ENCODE data around the gene PRR22. TPM values are rescaled to one million over a fixed set of nuclear protein-coding genes. Genes with fewer than 3 reads are reported as not detected.

Gene PRR22
- polyA plus RNA-seq, 1 donor = 4.6 TPM

DNA sequence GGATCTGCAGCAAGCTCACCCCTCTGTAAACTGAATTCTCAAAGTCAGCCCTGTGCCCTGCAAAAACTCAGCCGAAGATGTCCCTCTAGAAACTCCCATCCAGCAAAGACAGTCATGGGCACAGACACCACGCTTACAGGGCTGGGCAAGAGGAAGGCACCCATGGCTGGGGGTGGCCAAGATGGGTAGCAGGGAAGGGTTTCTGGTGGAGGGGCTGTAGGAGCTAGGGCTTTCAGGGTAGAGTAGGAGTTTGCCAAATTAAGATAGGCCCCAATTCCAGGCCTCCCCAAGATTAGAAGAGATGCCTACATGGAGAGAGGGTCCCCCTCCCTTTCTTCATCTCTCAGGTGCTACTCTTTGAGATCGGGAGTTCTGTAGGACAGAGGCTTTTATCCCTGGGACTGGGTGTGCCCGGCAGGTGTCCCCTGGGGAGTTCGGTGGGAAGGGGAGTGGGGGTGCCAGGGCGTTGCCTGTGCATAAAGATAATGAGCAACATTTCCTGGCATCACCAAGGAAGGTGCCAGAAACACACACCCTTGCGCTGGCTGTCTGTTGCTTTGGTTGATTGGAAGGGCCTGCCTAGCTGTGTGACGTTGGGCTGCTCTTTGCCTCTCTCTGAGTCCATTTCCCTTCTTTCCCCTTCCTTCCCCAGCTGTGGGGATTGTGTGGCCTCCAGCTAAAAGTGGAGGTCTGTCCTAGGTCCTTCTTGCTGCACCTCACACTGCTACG lies 29.7 kb upstream of the PRR22 start:
- H3K36me3 ChIP-seq (ENCODE audit: control insufficient read depth, insufficient read depth, low read length) = no peaks in the 10 kb centered on the region
- no peak overlapping the region for H3K4me3 ChIP-seq (ENCODE audit: low read length)
- H3K9me3 ChIP-seq (ENCODE audit: control insufficient read depth, low read depth, low read length) = no peaks in the 10 kb centered on the region
- no peak overlapping the region for H3K27ac ChIP-seq (ENCODE audit: low read length)
- H3K4me1 ChIP-seq (ENCODE audit: control insufficient read depth, insufficient read depth, low read length) = no peaks in the 10 kb centered on the region
- WGBS (ENCODE audit: insufficient coverage, low lambda C conversion rate) = no CpG with 5 or more reads among the region's 9 CpGs
- H3K27me3 ChIP-seq (ENCODE audit: control insufficient read depth, insufficient read depth, low read length) = no peaks in the 10 kb centered on the region
- DNase-seq = no peak

DNA sequence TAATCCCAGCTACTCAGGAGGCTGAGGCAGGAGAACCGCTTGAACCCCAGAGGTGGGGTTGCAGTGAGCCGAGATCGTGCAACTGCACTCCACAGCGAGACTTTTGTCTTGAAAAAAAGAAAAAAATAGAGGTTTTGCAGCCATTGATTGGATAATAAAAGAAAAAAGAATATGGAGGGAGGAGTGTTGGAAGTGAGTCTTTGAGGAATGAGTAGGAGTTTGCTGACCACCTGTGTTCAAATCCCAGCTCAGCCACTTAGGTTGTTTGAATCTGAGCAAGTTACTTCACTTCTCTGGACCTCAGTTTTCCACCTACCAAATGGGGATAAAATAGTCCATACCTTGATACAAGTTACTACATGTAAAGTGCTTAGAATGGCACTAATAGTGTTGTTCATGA lies 26.6 kb upstream of the PRR22 start:
- no peak for DNase-seq
- no peaks in the 10 kb centered on the region for H3K36me3 ChIP-seq (ENCODE audit: control insufficient read depth, insufficient read depth, low read length)
- H3K27ac ChIP-seq (ENCODE audit: low read length) = no peak overlapping the region
- no peak overlapping the region for H3K4me3 ChIP-seq (ENCODE audit: low read length)
- H3K9me3 ChIP-seq (ENCODE audit: control insufficient read depth, low read depth, low read length) = no peaks in the 10 kb centered on the region
- WGBS (ENCODE audit: insufficient coverage, low lambda C conversion rate) = no CpG with 5 or more reads among the region's 4 CpGs
- H3K4me1 ChIP-seq (ENCODE audit: control insufficient read depth, insufficient read depth, low read length) = no peaks in the 10 kb centered on the region
- H3K27me3 ChIP-seq (ENCODE audit: control insufficient read depth, insufficient read depth, low read length) = peaks cover 1% of the 10 kb centered on the region

- no peak for DNase-seq
- H3K4me1 ChIP-seq (ENCODE audit: control insufficient read depth, insufficient read depth, low read length) = peaks cover 2% of the 10 kb centered on the region
- H3K9me3 ChIP-seq (ENCODE audit: control insufficient read depth, low read depth, low read length) = no peaks in the 10 kb centered on the region
- 80% methylated on average over 2 of the region's 10 CpGs for WGBS (ENCODE audit: insufficient coverage, low lambda C conversion rate)
- H3K36me3 ChIP-seq (ENCODE audit: control insufficient read depth, insufficient read depth, low read length) = no peaks in the 10 kb centered on the region
- no peak overlapping the region for H3K4me3 ChIP-seq (ENCODE audit: low read length)
- H3K27ac ChIP-seq (ENCODE audit: low read length) = no peak overlapping the region
- peaks cover 12% of the 10 kb centered on the region for H3K27me3 ChIP-seq (ENCODE audit: control insufficient read depth, insufficient read depth, low read length)
These were observed 24.9 kb upstream of the PRR22 start for GRCh38 chr19:5809469-5809868.

DNA sequence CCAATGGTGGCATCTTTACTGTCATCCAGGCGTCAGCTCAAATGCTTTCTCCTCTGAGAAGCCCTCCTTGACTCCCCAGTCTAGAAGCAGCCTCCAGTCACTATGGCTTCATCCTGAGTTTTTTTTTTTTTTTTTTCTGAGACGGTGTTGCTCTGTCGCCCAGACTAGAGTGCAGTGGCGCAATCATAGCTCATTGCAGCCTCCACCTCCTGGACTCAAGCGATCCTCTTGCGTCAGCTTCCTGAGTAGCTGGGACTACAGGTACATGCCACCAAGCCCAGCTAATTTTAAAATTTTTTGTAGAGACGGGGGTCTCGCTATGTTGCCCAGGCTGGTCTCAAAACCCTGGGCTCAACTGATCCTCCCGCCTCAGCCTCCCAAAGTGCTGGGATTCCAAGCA lies 24.5 kb upstream of the PRR22 start:
- Histone ChIP-seq H3K27ac (ENCODE audit: low read length) (no peak overlapping the region), H3K9me3 (ENCODE audit: control insufficient read depth, low read depth, low read length) (no peaks in the 10 kb centered on the region), H3K4me3 (ENCODE audit: low read length) (no peak overlapping the region), H3K36me3 (ENCODE audit: control insufficient read depth, insufficient read depth, low read length) (no peaks in the 10 kb centered on the region), H3K4me1 (ENCODE audit: control insufficient read depth, insufficient read depth, low read length) (peaks cover 4% of the 10 kb centered on the region), H3K27me3 (ENCODE audit: control insufficient read depth, insufficient read depth, low read length) (peaks cover 16% of the 10 kb centered on the region)
- DNase-seq = no peak
- WGBS (ENCODE audit: insufficient coverage, low lambda C conversion rate) = no CpG with 5 or more reads among the region's 9 CpGs

DNA sequence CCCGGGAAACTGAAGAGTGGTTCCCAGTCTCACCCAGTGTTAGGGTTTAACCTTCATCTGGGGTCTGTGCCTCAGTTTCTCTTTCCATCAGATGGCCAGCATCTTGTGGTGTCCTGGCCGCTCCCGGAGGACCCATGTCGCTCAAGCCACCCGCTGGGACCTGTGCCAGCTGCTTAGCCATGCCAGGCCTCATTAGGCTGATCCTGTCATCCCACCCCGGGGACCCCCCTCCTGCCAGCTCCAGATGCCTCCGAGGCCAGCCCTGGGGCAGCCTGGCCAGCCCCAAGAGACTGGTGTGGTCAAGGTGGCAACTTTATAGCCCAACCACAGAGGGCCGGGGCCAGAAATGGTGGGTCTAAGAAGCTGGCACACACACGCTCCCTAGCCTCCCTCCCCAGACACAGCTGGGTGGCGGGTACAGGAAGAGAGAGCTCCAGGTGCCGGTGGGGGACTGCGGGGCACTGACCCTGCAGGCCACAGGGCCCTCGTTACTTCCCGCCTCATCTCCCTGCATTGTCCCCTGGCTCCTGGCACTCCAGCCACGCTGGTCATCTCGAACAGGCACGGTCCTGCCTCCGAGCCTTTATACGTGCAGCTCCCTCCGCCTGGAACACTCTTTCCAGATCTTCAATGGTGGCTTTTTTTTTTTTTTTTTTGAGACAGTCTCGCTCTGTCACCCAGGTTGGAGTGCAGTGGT lies 23.7 kb upstream of the PRR22 start:
- DNase-seq = no peak
- Histone ChIP-seq H3K36me3 (ENCODE audit: control insufficient read depth, insufficient read depth, low read length) (no peaks in the 10 kb centered on the region), H3K27me3 (ENCODE audit: control insufficient read depth, insufficient read depth, low read length) (peaks cover 21% of the 10 kb centered on the region), H3K9me3 (ENCODE audit: control insufficient read depth, low read depth, low read length) (no peaks in the 10 kb centered on the region), H3K4me1 (ENCODE audit: control insufficient read depth, insufficient read depth, low read length) (peaks cover 10% of the 10 kb centered on the region), H3K27ac (ENCODE audit: low read length) (no peak overlapping the region), H3K4me3 (ENCODE audit: low read length) (no peak overlapping the region)
- WGBS (ENCODE audit: insufficient coverage, low lambda C conversion rate) = no CpG with 5 or more reads among the region's 21 CpGs

DNA sequence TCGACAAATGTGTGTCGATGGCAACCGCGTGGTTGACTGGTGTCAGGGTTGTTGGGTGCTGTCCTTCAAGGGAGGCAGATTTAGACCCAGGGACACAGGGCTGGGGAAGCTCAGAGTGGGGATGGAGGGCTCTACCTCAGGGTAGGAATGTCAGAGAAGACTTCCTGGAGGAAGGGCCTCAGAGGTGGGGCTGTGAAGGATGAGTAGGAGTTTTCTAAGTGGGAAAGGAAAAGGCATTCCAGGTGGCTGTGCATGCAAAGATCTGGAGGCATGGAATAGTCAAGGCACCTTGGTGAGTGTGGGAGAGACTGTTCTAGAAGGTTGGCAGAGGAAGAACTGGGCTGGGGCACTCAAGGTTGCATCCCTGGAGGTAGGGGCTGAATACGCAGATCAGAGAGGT lies 22.4 kb upstream of the PRR22 start:
- H3K27ac ChIP-seq (ENCODE audit: low read length) = no peak overlapping the region
- no peak overlapping the region for H3K4me3 ChIP-seq (ENCODE audit: low read length)
- WGBS (ENCODE audit: insufficient coverage, low lambda C conversion rate) = no CpG with 5 or more reads among the region's 5 CpGs

DNA sequence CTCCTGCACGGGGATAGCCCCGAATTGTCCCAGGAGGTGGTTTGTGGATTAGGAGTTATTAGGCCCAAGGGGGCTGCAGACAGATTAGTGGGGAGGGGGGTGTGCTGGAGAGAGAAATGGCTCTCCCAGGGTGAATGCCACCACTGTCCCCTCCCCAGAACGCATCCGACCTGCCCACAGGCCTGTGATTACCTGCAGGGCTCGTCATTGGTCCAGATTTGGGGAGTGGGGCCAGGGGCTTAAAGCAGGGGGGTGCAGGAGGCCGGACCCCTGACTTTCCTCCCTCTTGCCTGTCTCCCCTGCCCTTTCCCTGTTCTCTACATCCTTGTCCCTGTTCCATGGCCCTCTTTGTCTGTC lies 21.6 kb upstream of the PRR22 start:
- no peaks in the 10 kb centered on the region for H3K36me3 ChIP-seq (ENCODE audit: control insufficient read depth, insufficient read depth, low read length)
- H3K27me3 ChIP-seq (ENCODE audit: control insufficient read depth, insufficient read depth, low read length) = peaks cover 37% of the 10 kb centered on the region
- WGBS (ENCODE audit: insufficient coverage, low lambda C conversion rate) = no CpG with 5 or more reads among the region's 6 CpGs
- no peak overlapping the region for H3K4me3 ChIP-seq (ENCODE audit: low read length)
- no peak overlapping the region for H3K27ac ChIP-seq (ENCODE audit: low read length)
- peaks cover 10% of the 10 kb centered on the region for H3K4me1 ChIP-seq (ENCODE audit: control insufficient read depth, insufficient read depth, low read length)
- no peak for DNase-seq
- no peaks in the 10 kb centered on the region for H3K9me3 ChIP-seq (ENCODE audit: control insufficient read depth, low read depth, low read length)

More for the DNA sequence above, 22.4 kb upstream of the PRR22 start:
- no peaks in the 10 kb centered on the region for H3K36me3 ChIP-seq (ENCODE audit: control insufficient read depth, insufficient read depth, low read length)
- H3K9me3 ChIP-seq (ENCODE audit: control insufficient read depth, low read depth, low read length) = no peaks in the 10 kb centered on the region
- no peak for DNase-seq
- peaks cover 35% of the 10 kb centered on the region for H3K27me3 ChIP-seq (ENCODE audit: control insufficient read depth, insufficient read depth, low read length)
- peaks cover 10% of the 10 kb centered on the region for H3K4me1 ChIP-seq (ENCODE audit: control insufficient read depth, insufficient read depth, low read length)

DNA sequence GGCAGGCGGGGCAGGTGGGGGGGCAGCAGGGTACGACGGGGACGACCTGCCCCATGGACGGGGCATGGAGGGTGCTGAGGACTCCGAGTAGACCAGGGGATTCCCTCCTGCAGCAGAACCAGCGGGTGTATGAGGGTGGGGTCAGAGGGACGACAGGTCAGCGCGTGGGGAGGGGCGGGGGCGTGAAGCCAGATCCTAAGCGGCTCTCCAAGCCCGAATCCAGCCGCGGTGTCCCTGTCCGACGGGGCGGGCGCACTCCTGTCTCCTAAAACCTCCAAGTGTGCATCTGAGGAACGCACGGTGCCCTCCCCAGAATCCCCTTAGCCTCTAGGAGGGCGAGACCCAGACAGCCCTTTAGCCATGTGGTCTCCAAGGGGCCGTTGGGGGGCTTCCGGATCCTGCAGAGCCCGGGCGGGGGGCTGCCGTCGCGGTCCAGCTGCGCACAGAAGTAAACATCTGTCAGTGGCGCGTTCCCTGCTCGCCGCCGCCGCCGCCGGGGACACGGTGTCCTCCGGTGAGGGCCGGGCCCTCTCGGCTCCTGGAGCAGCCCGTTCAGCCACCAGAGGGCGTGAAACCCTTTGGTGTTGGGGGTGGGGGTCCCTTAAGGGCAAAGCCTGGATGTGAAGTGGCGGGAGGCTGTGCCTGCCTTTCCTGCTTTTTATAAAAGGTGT lies 21.1 kb upstream of the PRR22 start:
- DNase-seq = peak in 1 of 2 donors; percentile 68
- Histone ChIP-seq H3K9me3 (ENCODE audit: control insufficient read depth, low read depth, low read length) (no peaks in the 10 kb centered on the region), H3K36me3 (ENCODE audit: control insufficient read depth, insufficient read depth, low read length) (no peaks in the 10 kb centered on the region), H3K27me3 (ENCODE audit: control insufficient read depth, insufficient read depth, low read length) (peaks cover 37% of the 10 kb centered on the region), H3K4me1 (ENCODE audit: control insufficient read depth, insufficient read depth, low read length) (peaks cover 10% of the 10 kb centered on the region), H3K4me3 (ENCODE audit: low read length) (peak overlapping the region; percentile 40), H3K27ac (ENCODE audit: low read length) (no peak overlapping the region)
- no CpG with 5 or more reads among the region's 46 CpGs for WGBS (ENCODE audit: insufficient coverage, low lambda C conversion rate)

DNA sequence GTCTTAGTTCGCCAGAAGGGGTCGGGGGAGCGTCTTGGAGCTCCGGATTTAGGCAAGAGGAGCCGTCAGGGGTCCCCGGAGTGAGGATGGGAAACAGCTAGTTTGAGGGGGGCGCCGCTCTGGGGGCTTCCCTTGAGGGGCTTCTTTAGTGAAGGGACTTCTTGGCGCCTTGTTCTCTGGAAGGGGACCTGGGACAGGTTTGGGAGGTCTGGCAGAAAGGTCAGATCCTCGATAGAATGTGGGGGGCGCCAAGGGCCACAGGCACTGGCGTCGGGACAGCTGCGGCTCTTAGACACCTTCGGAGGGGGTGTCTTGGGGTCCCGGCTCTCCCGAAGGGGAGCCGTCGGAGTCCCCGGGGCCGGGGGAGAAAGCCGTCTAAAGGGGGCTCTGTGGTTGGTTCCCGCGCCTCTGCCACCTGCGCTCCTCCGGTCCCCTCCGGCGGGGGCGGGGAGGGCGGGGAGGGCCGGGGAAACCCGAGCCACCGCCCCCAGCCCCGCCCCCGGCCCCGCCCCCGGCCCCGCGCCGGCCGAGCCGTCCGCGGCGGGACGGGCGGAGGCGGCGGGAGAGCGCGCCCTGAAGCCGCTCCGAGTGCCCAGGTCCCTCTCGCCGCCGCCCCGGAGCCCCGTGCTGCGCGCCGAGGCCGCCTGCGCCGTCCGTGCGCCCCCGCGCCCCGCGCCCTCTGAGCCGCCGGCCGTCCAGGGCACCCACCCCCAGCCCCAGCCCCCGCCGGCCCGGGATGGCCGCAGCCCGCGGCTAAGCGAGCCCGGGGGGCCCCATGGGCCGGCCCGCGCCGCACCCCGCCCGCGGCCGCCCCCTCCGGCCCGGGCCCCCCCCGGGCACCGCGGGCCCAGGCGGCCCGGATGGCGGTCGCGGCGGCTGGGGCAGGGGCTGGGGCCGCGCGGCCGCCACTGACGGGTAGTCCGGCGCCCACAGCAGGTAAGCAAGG lies 20.2 kb upstream of the PRR22 start, which contains the start of gene NRTN:
TSS of gene NRTN (plus strand) at position 552 of the 946 bp plus-strand sequence. CDS start 19,099 bp downstream, outside the sequence.
- no peak for DNase-seq
- peaks cover 40% of the 10 kb centered on the region for H3K27me3 ChIP-seq (ENCODE audit: control insufficient read depth, insufficient read depth, low read length)
- H3K36me3 ChIP-seq (ENCODE audit: control insufficient read depth, insufficient read depth, low read length) = no peaks in the 10 kb centered on the region
- no CpG with 5 or more reads among the region's 107 CpGs for WGBS (ENCODE audit: insufficient coverage, low lambda C conversion rate)
- H3K9me3 ChIP-seq (ENCODE audit: control insufficient read depth, low read depth, low read length) = no peaks in the 10 kb centered on the region
- H3K4me3 ChIP-seq (ENCODE audit: low read length) = peak within 1 kb of the TSS; percentile 40
- no peak within 1 kb of the TSS for H3K27ac ChIP-seq (ENCODE audit: low read length)
- H3K4me1 ChIP-seq (ENCODE audit: control insufficient read depth, insufficient read depth, low read length) = peaks cover 10% of the 10 kb centered on the region

Measured in large intestine (tissue), 3 donors.